ENCODE measurements around the gene DTNB. TPM values are rescaled to one million over a fixed set of nuclear protein-coding genes. Genes with fewer than 3 reads are reported as not detected.

DTNB gene
- total RNA-seq, 1 experiment from 2014 or later: 51.9 TPM

DNA sequence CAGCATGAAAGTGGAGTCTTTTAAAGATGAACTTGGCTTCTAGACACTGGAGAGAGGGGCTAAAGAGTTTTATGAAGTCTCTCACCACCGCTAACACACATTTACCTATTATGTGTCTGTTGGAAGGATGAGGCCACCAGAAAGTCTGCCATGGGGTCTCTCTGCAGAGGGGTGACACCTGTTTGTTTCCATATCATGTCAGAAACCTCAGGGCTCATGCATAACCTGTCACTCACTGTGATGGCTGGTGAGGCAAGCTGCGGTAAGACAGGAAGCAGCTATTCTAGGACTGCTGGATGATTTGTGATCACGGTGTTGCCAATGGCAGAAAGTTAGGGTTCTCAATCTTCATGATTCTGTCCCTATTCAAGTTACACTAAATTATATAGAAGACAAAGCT, 270.9 kb downstream of the DTNB start:
- H3K4me3 ChIP-seq: no peak overlapping the region
- intact Hi-C loops (cut with micrococcal nuclease; ENCODE audit: unreplicated experiment): no loop called here
- no peak overlapping the region for H3K27ac ChIP-seq
- TF ChIP-seq EZH2 (IDR thresholded peaks at IDR 0.05; ENCODE audit: low read depth): no peak
- TF ChIP-seq, protein P1, sequence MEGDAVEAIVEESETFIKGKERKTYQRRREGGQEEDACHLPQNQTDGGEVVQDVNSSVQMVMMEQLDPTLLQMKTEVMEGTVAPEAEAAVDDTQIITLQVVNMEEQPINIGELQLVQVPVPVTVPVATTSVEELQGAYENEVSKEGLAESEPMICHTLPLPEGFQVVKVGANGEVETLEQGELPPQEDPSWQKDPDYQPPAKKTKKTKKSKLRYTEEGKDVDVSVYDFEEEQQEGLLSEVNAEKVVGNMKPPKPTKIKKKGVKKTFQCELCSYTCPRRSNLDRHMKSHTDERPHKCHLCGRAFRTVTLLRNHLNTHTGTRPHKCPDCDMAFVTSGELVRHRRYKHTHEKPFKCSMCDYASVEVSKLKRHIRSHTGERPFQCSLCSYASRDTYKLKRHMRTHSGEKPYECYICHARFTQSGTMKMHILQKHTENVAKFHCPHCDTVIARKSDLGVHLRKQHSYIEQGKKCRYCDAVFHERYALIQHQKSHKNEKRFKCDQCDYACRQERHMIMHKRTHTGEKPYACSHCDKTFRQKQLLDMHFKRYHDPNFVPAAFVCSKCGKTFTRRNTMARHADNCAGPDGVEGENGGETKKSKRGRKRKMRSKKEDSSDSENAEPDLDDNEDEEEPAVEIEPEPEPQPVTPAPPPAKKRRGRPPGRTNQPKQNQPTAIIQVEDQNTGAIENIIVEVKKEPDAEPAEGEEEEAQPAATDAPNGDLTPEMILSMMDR (conservative IDR thresholded peaks at IDR 0.05): no peak
- H3K9me2 ChIP-seq (ENCODE audit: insufficient read depth): no peaks in the 10 kb centered on the region
- H3K27me3 ChIP-seq (ENCODE audit: insufficient read depth, low read depth): no peaks in the 10 kb centered on the region
- DNase-seq: no peak
- BruUV-seq (replicated peaks): no TSS peak
- H2AFZ ChIP-seq: no peak overlapping the region
- H3K4me2 ChIP-seq: no peak overlapping the region
- no peaks in the 10 kb centered on the region for H3K4me1 ChIP-seq (replicated peaks; ENCODE audit: insufficient read depth)
- H3F3A ChIP-seq (ENCODE audit: insufficient read depth, low read depth): no peaks in the 10 kb centered on the region
- ChIA-PET CTCF (no interaction called here), POLR2A (ENCODE audit: unreplicated experiment) (no interaction called here)
- H3K36me3 ChIP-seq (ENCODE audit: low read depth): no peaks in the 10 kb centered on the region
- H3K79me2 ChIP-seq (ENCODE audit: low read depth): no peaks in the 10 kb centered on the region
- H4K20me1 ChIP-seq (ENCODE audit: insufficient read depth): no peaks in the 10 kb centered on the region
- H3K9me3 ChIP-seq (ENCODE audit: insufficient read depth, low read depth): no peaks in the 10 kb centered on the region

DNA sequence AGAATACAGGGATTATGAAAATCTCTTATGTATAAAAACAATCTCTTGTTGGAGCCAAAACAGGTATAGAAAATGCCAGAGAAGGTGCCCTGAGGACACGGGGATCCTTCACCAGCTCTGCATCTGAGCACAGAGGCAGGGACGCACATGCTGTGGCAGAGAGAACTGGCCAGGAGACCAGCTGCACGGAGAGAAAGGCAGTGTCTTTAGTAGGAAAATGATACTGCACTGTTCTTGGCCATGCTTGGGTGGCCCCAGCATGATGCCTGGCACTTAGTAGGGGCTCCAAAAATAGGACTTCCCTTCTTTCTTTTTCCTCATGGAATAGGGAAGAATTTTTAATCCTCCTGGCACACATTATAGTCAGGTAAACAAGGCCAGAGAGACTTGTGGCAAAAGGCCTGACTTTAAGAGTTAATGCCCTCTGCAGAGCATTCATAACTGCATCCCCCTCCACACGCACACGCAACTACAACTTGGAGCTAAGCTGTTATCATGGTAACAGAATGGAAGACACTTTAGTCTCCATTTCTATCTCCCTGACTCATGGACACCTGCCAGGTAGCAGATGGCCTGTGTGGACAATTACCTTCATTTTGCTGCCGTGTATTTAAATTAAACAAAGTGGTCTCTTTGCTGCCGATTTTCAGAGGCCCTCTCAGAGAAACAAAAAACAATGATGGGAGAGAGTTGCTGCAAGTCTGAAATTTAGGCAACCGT, 271.9 kb downstream of the DTNB start:
- no peaks in the 10 kb centered on the region for H3K9me2 ChIP-seq (ENCODE audit: insufficient read depth)

DNA sequence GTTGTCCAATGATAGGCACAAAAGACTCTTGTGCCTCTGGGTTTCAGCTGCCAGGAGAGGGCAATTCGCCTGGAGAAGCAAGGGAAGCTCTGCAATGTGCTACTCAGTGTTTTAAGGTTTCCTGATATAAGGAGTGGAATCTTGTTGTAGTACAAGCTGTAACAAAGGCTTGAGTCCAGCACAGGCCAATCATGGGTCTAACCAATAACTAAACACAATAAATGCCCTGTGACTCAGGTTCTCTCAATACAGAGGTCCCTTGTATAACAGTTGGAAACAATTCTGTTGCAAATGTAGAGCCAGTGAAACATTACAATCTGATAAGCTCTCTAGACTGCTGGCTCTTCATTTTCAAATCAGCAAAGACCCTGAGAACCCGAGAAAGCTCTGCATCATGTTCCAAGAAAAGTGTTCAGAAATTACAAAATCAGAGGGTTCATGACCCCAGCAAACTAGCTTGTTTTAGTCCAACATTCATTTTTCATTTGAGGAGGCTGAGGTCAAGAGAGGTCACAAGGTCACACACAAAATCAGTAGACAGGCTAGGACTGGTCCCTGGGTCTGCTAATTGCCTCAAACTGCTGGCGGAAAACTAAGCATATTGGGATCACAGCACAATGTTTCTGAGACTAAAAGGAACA, 272.7 kb downstream of the DTNB start:
- POLR2A ChIA-PET (ENCODE audit: unreplicated experiment): no interaction called here
- no peak for TF ChIP-seq EZH2 (IDR thresholded peaks at IDR 0.05; ENCODE audit: low read depth)
- TF ChIP-seq, protein P1 (conservative IDR thresholded peaks at IDR 0.05): no peak
- intact Hi-C loops (cut with micrococcal nuclease; ENCODE audit: unreplicated experiment): no loop called here

More for the DNA sequence above, 271.9 kb downstream of the DTNB start:
- no peaks in the 10 kb centered on the region for H3K79me2 ChIP-seq (ENCODE audit: low read depth)
- ChIA-PET CTCF (no interaction called here), POLR2A (ENCODE audit: unreplicated experiment) (no interaction called here)
- H3F3A ChIP-seq (ENCODE audit: insufficient read depth, low read depth): no peaks in the 10 kb centered on the region
- no peak overlapping the region for H3K4me3 ChIP-seq
- no peak overlapping the region for H2AFZ ChIP-seq
- no peaks in the 10 kb centered on the region for H3K27me3 ChIP-seq (ENCODE audit: insufficient read depth, low read depth)
- TF ChIP-seq, protein P1 (conservative IDR thresholded peaks at IDR 0.05): no peak
- no peak for TF ChIP-seq EZH2 (IDR thresholded peaks at IDR 0.05; ENCODE audit: low read depth)
- no TSS peak for BruUV-seq (replicated peaks)
- no peaks in the 10 kb centered on the region for H3K9me3 ChIP-seq (ENCODE audit: insufficient read depth, low read depth)
- no peak overlapping the region for H3K4me2 ChIP-seq
- H3K27ac ChIP-seq: no peak overlapping the region
- H4K20me1 ChIP-seq (ENCODE audit: insufficient read depth): no peaks in the 10 kb centered on the region
- H3K4me1 ChIP-seq (replicated peaks; ENCODE audit: insufficient read depth): no peaks in the 10 kb centered on the region
- DNase-seq: no peak
- intact Hi-C loops (cut with micrococcal nuclease; ENCODE audit: unreplicated experiment): no loop called here
- no peaks in the 10 kb centered on the region for H3K36me3 ChIP-seq (ENCODE audit: low read depth)

More for the DNA sequence above, 272.7 kb downstream of the DTNB start:
- no TSS peak for BruUV-seq (replicated peaks)
- no peaks in the 10 kb centered on the region for H3K4me1 ChIP-seq (replicated peaks; ENCODE audit: insufficient read depth)
- H3K9me3 ChIP-seq (ENCODE audit: insufficient read depth, low read depth): no peaks in the 10 kb centered on the region
- no peaks in the 10 kb centered on the region for H3F3A ChIP-seq (ENCODE audit: insufficient read depth, low read depth)
- DNase-seq: no peak
- no peaks in the 10 kb centered on the region for H3K27me3 ChIP-seq (ENCODE audit: insufficient read depth, low read depth)
- H2AFZ ChIP-seq: no peak overlapping the region
- H3K79me2 ChIP-seq (ENCODE audit: low read depth): no peaks in the 10 kb centered on the region
- H3K4me3 ChIP-seq: no peak overlapping the region
- H3K4me2 ChIP-seq: no peak overlapping the region
- no peak overlapping the region for H3K27ac ChIP-seq
- CTCF ChIA-PET: no interaction called here
- no peaks in the 10 kb centered on the region for H3K36me3 ChIP-seq (ENCODE audit: low read depth)
- peaks cover 6% of the 10 kb centered on the region; the same call in 1 of the 2 replicates for H4K20me1 ChIP-seq (ENCODE audit: insufficient read depth)
- no peaks in the 10 kb centered on the region for H3K9me2 ChIP-seq (ENCODE audit: insufficient read depth)

All from PC-9 (cell line).